Lung microvascular endothelial cell (primary cell): Measurements from ENCODE around the gene GLRX5. TPM values are rescaled to one million over a fixed set of nuclear protein-coding genes. Genes with fewer than 3 reads are reported as not detected.
A peak's percentile ranks its signal among the peaks of the same experiment; 100 is the strongest.

Experiments
- DNase-seq, 2 donors: peaks; one replicate each; pipeline versions ENCODE4 v3.0.0 to v3.0.0-alpha.2; 2010; ENCODE audit warnings: low read depth in 2 of 2
- total RNA-seq: library from RNA; depleted of rRNA; stranded (reverse); fragments of >200 nt; gene quantifications from 2 replicates; pipeline ENCODE4 v1.2.1, GENCODE V29; 2014

The GLRX5 gene
- total RNA-seq, 1 donor from 2014 or later: 32.9 TPM

- peak; percentile 75 to 78 for DNase-seq
Measured at GRCh38 chr14:95533391-95533821, 1.4 kb upstream of the GLRX5 start.

- peak in 1 of 2 donors; percentile 12 for DNase-seq
Measured at GRCh38 chr14:95533822-95534221, 1.0 kb upstream of the GLRX5 start.

- peak in 1 of 2 donors; percentile 13 for DNase-seq
Measured at GRCh38 chr14:95535226-95536021, 574 bp downstream of the GLRX5 start.

GRCh38 chr14:95536036-95536593 lies 1.3 kb downstream of the GLRX5 start:
- DNase-seq: no peak

DNA sequence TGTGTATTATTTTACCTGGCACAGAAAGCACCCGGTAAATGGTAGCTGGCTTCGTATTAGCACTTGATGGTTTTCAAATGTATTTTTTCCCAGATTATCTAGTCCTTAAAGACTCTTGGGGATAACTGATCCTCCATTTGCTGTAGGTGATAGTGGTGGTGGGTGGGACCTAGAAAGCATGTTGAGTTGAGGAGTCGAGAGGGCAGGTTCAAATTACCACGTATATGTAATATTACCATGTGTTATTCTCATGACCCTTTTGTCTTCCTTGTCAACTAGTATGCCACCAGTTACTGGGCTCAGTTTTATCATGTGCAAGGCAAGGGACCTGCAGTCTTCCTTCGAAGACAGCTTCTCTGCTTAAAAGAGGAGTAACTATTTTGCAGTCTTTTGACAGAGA lies 1.8 kb downstream of the GLRX5 start:
- no peak for DNase-seq

DNA sequence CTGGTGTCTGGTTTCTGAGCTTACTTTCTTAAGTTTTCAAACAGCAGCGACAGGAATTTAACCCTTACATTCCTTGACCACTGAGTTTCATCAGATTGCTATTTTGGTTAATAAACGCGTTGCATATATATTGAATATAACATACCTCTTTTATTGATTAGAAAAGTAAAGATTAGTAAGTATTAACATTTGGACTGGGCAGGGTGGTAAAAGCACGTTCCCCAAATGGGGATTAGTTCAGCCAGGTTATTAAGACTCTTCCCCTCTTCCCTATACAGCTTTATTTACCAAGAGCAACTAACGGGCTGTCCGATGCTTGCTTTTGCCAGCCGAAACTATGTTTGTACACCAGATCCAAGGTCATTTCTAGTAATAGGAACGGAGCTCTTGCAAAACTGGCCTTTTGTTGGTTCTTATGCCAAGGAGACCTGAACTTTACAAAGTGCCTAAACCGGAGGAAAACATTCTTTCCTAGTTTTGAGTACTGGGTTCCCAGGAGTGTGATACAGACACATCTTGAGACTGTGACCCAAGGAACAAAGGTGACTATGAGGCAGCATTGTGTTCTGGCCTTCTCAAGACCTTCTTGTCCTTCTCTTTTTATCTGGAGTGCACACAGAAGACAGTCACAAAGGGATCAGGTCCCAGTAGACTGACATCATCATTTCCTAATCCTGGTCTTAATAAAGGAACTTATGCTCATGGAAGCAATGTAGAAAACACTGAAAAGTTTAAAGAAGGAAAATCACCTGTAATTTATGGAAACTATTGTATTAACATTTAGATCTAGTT lies 2.6 kb downstream of the GLRX5 start:
- DNase-seq: no peak

DNA sequence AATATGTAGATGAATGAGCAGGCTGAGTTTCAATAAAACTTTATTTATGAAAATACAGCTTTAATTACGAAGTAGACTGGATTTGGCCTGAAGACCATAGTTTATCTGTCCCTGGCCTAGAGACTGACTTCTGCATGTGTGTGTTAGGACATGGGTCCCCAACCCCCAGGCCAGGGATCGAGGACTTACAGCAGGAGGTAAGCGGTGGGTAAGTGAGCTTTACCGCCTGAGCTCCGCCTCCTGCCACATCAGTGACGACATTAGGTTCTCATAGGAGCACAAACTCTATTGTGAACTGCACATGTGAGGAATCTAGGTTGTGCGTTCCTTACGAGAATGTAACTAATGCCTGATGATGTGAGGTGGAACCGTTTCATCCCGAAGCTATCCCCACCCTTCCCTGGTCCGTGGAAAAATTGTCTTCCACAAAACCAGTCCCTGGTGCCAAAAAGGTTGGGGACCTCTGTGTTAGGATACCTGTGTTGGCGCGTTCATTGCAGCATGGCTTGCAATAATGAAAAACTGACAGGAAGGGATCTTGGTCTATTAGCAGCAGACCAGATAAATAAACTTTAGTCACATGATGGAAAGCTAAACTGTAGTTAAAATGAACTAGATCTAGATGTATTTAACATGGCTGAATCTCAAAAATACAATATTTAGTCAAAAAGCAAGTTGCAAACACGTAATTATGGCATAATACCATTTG lies 4.1 kb downstream of the GLRX5 start:
- DNase-seq: peak in 1 of 2 donors; percentile 17

- no peak for DNase-seq
Measured at GRCh38 chr14:95540236-95540855, 5.5 kb downstream of the GLRX5 start.

GRCh38 chr14:95541346-95541745 lies 6.5 kb downstream of the GLRX5 start:
- DNase-seq: no peak

- no peak for DNase-seq
Measured at GRCh38 chr14:95541932-95542930, 7.4 kb downstream of the GLRX5 start.

DNA sequence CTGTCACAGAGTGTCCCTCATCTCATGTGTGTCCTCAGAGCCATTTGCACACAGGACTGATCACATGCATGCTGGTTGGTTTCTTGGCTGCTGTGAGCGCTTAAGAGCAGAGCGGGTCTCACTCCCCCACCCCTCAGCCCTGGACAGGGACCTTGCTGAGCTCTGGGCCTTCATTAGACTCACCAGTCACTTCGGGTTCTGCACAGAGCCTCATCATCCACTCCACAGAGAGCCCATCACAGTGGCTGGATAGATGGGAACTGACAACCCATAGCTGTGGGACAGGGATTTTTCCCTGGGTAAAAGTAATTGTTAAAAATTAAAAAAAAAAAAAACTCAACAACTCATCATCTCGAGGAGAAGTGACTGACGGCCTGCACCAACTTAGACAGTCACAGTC lies 8.2 kb downstream of the GLRX5 start:
- DNase-seq: no peak

- no peak for DNase-seq
Measured at GRCh38 chr14:95544588-95544987, 9.7 kb downstream of the GLRX5 start.

- DNase-seq: peak in 1 of 2 donors; percentile 88
Measured at GRCh38 chr14:95545515-95546168, 10.8 kb downstream of the GLRX5 start.

DNA sequence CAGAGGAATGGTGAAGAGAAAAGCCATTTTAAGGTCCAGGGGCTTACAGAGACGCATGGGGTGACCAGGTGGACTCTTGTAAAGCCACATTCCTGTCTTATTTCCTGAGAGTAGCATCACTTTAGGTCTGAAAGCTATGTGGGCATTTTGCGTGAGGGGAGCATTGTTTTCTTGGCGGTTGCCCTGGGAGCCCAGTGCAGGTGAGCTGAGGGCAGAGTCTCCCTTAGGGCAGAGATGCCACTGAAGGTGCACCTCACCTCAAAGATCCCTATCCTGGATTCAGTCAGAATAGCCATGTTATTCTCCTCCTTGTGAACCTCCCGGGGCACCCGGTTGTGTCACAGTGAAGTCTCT lies 12.4 kb downstream of the GLRX5 start:
- no peak for DNase-seq

GRCh38 chr14:95547626-95548327 lies 12.9 kb downstream of the GLRX5 start:
- peak in 1 of 2 donors; percentile 65 for DNase-seq

DNA sequence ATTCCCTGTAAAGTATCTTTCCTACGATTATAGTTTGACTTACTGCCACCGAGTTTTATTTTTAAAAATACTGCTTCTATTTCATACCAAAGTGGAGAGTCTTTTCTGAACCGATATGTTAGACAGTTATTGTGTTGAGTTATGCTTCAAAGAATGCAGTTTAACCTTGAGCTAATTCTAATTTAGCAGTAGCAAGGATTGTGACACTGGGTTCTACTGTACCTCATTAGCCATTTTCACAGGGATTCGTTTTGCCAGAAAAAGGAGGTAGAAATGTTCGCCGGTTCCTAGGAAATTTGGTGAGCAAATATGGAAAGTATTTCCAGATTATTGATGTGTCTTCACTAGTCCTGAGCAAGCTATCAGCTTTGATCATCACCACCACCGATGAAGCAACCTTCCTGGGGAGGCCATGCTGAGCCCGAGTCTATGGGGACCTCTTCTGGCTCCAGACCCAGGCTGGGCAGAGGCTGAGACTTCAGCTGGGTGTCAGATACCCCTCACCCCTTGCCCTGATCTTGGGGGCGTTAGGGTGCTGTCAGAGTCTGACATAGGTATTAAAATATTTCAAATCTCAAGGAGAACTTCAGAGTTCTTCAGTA lies 13.6 kb downstream of the GLRX5 start:
- no peak for DNase-seq

- DNase-seq: peak; percentile 22 to 29
Measured at GRCh38 chr14:95549656-95550585, 15.1 kb downstream of the GLRX5 start.
